Stimulated activated CD4-positive, alpha-beta T cell treated with anti-CD3 and anti-CD28 coated beads, Interleukin-2, amount 100 ng/mL, for 4 hours (primary cell): ENCODE data around the gene DTHD1.

Experiments used
- DNase-seq: peaks from one replicate; pipeline ENCODE4 v3.0.0-alpha.2; 2020; ENCODE audit warnings: low read depth

Gene DTHD1

GRCh38 chr4:36349938-36350549 lies 68.6 kb downstream of the DTHD1 start:
- no peak for DNase-seq

GRCh38 chr4:36351082-36351666 lies 69.8 kb downstream of the DTHD1 start:
- peak; percentile 65 for DNase-seq

- no peak for DNase-seq
Measured at GRCh38 chr4:36353998-36354397, 72.6 kb downstream of the DTHD1 start.

- DNase-seq: no peak
Measured at GRCh38 chr4:36358173-36358572, 76.8 kb downstream of the DTHD1 start.

DNA sequence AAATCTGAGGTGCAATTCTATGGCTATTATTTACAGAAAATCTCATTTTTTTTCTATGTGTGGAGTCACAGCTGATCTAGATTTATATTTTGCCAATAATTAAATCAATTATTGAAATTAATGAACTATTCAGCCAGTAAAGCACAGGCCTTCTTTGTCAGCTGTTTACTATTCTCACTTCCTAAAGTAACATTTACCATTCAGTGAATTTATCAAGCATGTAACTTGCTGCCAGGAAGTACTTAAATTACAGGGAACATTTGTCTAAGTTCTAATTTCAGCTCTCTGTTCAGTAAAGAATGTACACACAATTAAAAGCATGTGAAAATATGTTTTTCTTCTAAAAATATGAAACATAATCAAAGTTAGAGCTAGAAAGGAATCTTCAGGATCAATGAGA lies 79.3 kb downstream of the DTHD1 start:
- no peak for DNase-seq

GRCh38 chr4:36363024-36363423 lies 81.6 kb downstream of the DTHD1 start:
- no peak for DNase-seq

- no peak for DNase-seq
Measured at GRCh38 chr4:36374836-36375511, 93.6 kb downstream of the DTHD1 start.

DNA sequence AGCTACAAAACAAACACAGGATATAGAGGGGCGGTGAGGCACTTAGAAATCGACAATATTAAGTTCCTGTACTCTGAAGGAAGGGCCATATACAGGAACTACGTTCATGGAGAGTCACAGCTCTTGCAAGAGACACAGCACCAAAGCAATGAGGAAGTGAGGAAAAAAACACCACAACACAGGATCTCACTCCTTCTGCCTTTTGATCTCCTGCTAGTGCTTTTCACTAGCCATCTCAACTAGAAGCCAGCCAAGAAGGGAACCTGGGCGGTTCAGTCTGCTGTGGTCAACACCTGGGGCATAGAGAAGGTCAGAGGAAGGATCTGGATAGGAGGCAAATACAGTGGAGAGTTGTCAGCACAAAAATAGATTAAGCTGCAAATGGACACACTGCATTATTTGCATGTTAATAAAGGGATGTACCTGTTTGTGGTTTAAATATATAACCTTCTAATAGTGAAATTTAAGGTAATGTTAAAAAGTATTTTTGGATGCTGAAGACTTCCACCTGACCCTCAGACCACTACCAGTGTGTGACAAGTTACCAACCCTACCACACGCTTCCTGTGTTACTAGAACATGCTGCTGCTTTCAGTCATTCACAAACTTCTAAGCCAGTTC lies 104.6 kb downstream of the DTHD1 start:
- no peak for DNase-seq

GRCh38 chr4:36386691-36387090 lies 105.3 kb downstream of the DTHD1 start:
- no peak for DNase-seq

GRCh38 chr4:36388710-36389109 lies 107.3 kb downstream of the DTHD1 start:
- no peak for DNase-seq

DNA sequence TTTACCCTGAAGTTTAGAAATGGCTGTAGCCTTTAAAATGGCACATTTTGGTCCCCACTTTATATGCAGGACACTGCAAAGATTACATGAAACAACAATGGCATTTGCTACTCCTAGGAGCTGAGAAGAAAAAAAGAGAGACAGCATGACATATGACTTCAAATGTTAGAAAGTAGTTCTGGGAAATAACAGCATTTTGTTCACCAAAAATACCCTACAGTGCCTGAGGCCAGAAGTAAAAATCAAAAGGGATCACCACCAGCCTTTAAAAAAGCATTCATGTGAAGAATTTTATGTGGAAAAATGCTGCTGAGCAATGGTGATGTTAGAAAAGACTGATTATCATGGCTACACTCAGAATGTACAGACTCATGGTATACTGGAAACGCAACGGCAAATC lies 110.0 kb downstream of the DTHD1 start:
- DNase-seq: no peak

DNA sequence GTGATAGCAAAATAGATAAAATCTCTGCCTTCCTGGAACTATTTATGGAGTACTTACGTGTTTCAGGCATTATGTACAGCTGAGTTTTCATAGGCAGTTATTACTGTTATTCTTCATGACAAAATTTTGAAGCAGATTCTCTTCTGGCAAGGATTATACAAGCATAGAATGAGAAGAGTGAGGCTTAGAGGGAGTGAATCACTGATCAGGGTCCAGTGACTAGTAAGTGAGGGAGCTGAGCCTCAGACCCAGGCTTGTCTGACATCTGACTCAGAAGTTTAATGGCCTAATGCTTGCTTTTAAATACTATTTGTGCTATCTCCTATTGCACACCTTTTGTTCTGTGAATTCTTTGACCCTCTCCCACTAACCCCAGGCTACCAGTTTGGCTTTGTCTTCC lies 110.6 kb downstream of the DTHD1 start:
- no peak for DNase-seq

DNA sequence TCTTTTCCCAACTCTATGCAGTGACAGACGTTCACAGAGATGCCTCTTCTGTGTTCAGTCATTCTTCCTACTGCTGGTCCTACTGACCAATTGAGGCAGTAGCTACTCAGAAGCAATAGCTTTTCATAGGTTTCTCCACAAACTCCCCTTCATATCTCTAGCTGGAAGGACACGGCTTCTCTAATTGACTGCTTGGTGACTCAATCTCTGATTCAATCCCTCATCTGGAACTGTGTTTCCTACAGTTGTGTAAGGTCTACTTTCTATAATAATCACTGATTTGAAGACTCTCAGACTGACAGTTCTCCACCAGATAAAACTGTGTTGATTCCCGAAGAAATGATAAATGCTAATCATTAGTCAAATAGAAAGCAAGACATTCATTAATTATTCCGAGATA lies 111.5 kb downstream of the DTHD1 start:
- no peak for DNase-seq
